ENCODE measurements around the gene RBM4. TPM values are rescaled to one million over a fixed set of nuclear protein-coding genes. Genes with fewer than 3 reads are reported as not detected.
A peak's percentile ranks its signal among the peaks of the same experiment; 100 is the strongest.

RBM4 gene
- polyA plus RNA-seq, 2 of the 4 experiments (the other 2 are of a cell fraction), result 171 to 264 TPM

- Histone ChIP-seq H3K4me1 (peaks cover 9% of the 10 kb centered on the region; the same call in 2 of the 3 replicates), H3K27ac (no peak overlapping the region), H3K4me2 (no peak overlapping the region), H3K9me3 (no peaks in the 10 kb centered on the region; the same call in 2 of the 3 replicates), H3K4me3 (no peak overlapping the region)
- TF ChIP-seq CBX2 (IDR thresholded peaks at IDR 0.05; ENCODE audit: borderline replicate concordance, low read depth) (no peak), ESRRA (IDR thresholded peaks at IDR 0.05; ENCODE audit: borderline replicate concordance, low read length) (no peak), NPAS2 (CRISPR knock-in tag; IDR thresholded peaks at IDR 0.05; ENCODE audit: borderline replicate concordance) (no peak), CBX8 (IDR thresholded peaks at IDR 0.05) (no peak), HEYL (CRISPR knock-in tag; IDR thresholded peaks at IDR 0.05) (no peak), BHLHE40 (IDR thresholded peaks at IDR 0.05; ENCODE audit: low read depth, low read length) (no peak), CHD2 (IDR thresholded peaks at IDR 0.05; ENCODE audit: low read length, partially characterized antibody) (no peak), ZC3H11A (IDR thresholded peaks at IDR 0.05) (no peak), KDM5A (IDR thresholded peaks at IDR 0.05) (no peak), NFE2L2 (conservative IDR thresholded peaks at IDR 0.05; ENCODE audit: low read length) (no peak), USF2 (IDR thresholded peaks at IDR 0.05) (no peak), TFCP2L1 (CRISPR knock-in tag; IDR thresholded peaks at IDR 0.05) (no peak), HMGXB4 (CRISPR knock-in tag; IDR thresholded peaks at IDR 0.05; ENCODE audit: borderline replicate concordance) (no peak)
- POLR2A ChIA-PET, result interaction anchor here (2.5 kb wide), 1 partner anchor 26 kb away, joined by 26 read pairs; the partner anchor contains the start of gene RBM14
- 67% methylated on average over 2 of the region's 2 CpGs for WGBS (ENCODE audit: missing lambda C conversion rate)
- no peak for ATAC-seq
- FAIRE-seq, result no peak
- CTCF ChIA-PET, result interaction anchor here (0.8 to 9.5 kb wide), 14 partner anchors 10 to 205 kb away, joined by 3 to 89 read pairs (median 4); partner anchors contain the start of genes CTSF, RBM14 and RBM4B
- no peak for DNase-seq (ENCODE audit: low read depth in 1 of 2, low spot score in 1 of 2)
Measured at GRCh38 chr11:66591175-66591574, 47.3 kb upstream of the RBM4 start.

GRCh38 chr11:66592457-66593302 lies 45.8 kb upstream of the RBM4 start, which contains the start of the genes CCDC87 and CCS:
Gene CCDC87 (minus strand): TSS chr11:66593063. CDS start chr11:66593015, 48 bp downstream.
Gene CCS (plus strand): TSS chr11:66593185. CDS start chr11:66593262, 77 bp downstream.
- TF ChIP-seq JUNB (IDR thresholded peaks at IDR 0.05) (no peak), CTCF (IDR thresholded peaks at IDR 0.05) (peak; percentile 68), FOSL2 (IDR thresholded peaks at IDR 0.05) (no peak), FOSL2 (CRISPR knock-in tag; IDR thresholded peaks at IDR 0.05) (no peak), JUN (IDR thresholded peaks at IDR 0.05) (peak; percentile 42 to 69; a peak in 4 of 5 replicates), ZFP36 (IDR thresholded peaks at IDR 0.05; ENCODE audit: borderline replicate concordance, partially characterized antibody) (no peak), E2F6 (IDR thresholded peaks at IDR 0.05; ENCODE audit: borderline replicate concordance, low read depth) (peak; percentile 84), EP300 (IDR thresholded peaks at IDR 0.05) (no peak), HES2 (IDR thresholded peaks at IDR 0.05) (no peak), BCL3 (IDR thresholded peaks at IDR 0.05) (peak; percentile 85; the same call in 2 of the 3 replicates), NPAS2 (CRISPR knock-in tag; IDR thresholded peaks at IDR 0.05; ENCODE audit: borderline replicate concordance) (no peak), MAX (IDR thresholded peaks at IDR 0.05) (peak; percentile 85), CEBPB (IDR thresholded peaks at IDR 0.05) (no peak), POLR2A (IDR thresholded peaks at IDR 0.05; ENCODE audit: low read length) (peak; percentile 99), RAD21 (conservative IDR thresholded peaks at IDR 0.05 in 1 of 2, IDR thresholded peaks at IDR 0.05 in 1 of 2) (peak in 1 of 2 experiments; percentile 45; a peak in 3 of 5 replicates), CBX8 (IDR thresholded peaks at IDR 0.05) (no peak), PHF8 (IDR thresholded peaks at IDR 0.05; ENCODE audit: borderline replicate concordance, low read depth) (no peak; the same call in 1 of the 2 replicates), SMC3 (IDR thresholded peaks at IDR 0.05) (peak; percentile 46), ESRRA (IDR thresholded peaks at IDR 0.05; ENCODE audit: borderline replicate concordance, low read length) (peak; percentile 91), RFX5 (IDR thresholded peaks at IDR 0.05) (no peak)
- ATAC-seq (peak; percentile 98), DNase-seq (ENCODE audit: low read depth in 1 of 2, low spot score in 1 of 2) (peak; percentile 96 to 100), FAIRE-seq (no peak)
- peak within 1 kb of the TSS; percentile 89 to 91 for H3K27ac ChIP-seq
- WGBS (ENCODE audit: missing lambda C conversion rate), result 24% methylated on average over 54 of the region's 68 CpGs
- H3K4me3 ChIP-seq, result peak within 1 kb of the TSS; percentile 68
- no peaks in the 10 kb centered on the region; the same call in 2 of the 3 replicates for H3K9me3 ChIP-seq
- peaks cover 9% of the 10 kb centered on the region; the same call in 2 of the 3 replicates for H3K4me1 ChIP-seq
- ChIA-PET POLR2A (interaction anchor here (0.7 to 2.5 kb wide), 8 partner anchors 15 to 126 kb away, joined by 3 to 26 read pairs (median 4); partner anchors contain the start of genes DPP3, PELI3, RBM14 and RBM4), CTCF (interaction anchor here (0.5 to 9.5 kb wide), 30 partner anchors 8 to 175 kb away, joined by 3 to 89 read pairs (median 4); partner anchors contain the start of genes ACTN3, BBS1, CTSF and RBM14)
- H3K4me2 ChIP-seq, result peak within 1 kb of the TSS; percentile 80
